ENCODE results near the gene TSC2.

GRCh38 chr16:2102471-2102870, 54.7 kb downstream of the TSC2 start:
- no peak for TF ChIP-seq POLR2A (IDR thresholded peaks at IDR 0.05)
- TF ChIP-seq POLR2AphosphoS5 (IDR thresholded peaks at IDR 0.05) = no peak

Measured in spleen (tissue), 3 donors.